Renal cortex interstitium (tissue), 3 donors: ENCODE results near the gene MAD2L1BP. TPM values are rescaled to one million over a fixed set of nuclear protein-coding genes. Genes with fewer than 3 reads are reported as not detected.

ENCODE experiments used
- polyA plus RNA-seq, 3 donors: library from polyadenylated mRNA; unstranded; fragments of 120-200 nt; gene quantifications; one replicate each; pipeline ENCODE4 v1.2.1, GENCODE V29; 2013; ENCODE audit not compliant: insufficient read length in 3 of 3

MAD2L1BP gene
- polyA plus RNA-seq, 3 donors = 25.4 to 27.9 (median 25.5) TPM

Other genes starting within 250 kb of the MAD2L1BP start
- 10 to 100 TPM; 16.9 to 27.6 (median 21.2) TPM for gene ABCC10, start 208.3 kb upstream of the MAD2L1BP start, polyA plus RNA-seq
- gene DLK2, start 180.3 kb upstream of the MAD2L1BP start, polyA plus RNA-seq = 1 to 10 TPM in 2 of 3 donors, under 1 TPM in 1; 0.73 to 1.3 (median 1.0) TPM
- 10 to 100 TPM; 36.0 to 46.3 (median 39.8) TPM for gene TJAP1, start 158.3 kb upstream of the MAD2L1BP start, polyA plus RNA-seq
- gene LRRC73, start 125.5 kb upstream of the MAD2L1BP start, polyA plus RNA-seq = 1 to 10 TPM in 2 of 3 donors, under 1 TPM in 1; 0.82 to 1.6 (median 1.2) TPM
- gene YIPF3, start 118.9 kb upstream of the MAD2L1BP start, polyA plus RNA-seq = 100 to 1,000 TPM; 136 to 163 (median 146) TPM
- gene POLR1C, start 118.8 kb upstream of the MAD2L1BP start, polyA plus RNA-seq = 10 to 100 TPM; 36.9 to 43.6 (median 40.6) TPM
- 10 to 100 TPM; 47.9 to 55.7 (median 50.7) TPM for gene XPO5, start 59.8 kb upstream of the MAD2L1BP start, polyA plus RNA-seq
- 10 to 100 TPM; 20.8 to 25.5 (median 25.3) TPM for gene POLH, start 59.7 kb upstream of the MAD2L1BP start, polyA plus RNA-seq
- 10 to 100 TPM; 50.0 to 62.0 (median 51.9) TPM for gene GTPBP2, start 6.6 kb upstream of the MAD2L1BP start, polyA plus RNA-seq
- 1 to 10 TPM; 1.1 to 1.7 (median 1.7) TPM for gene RSPH9, start 9.2 kb downstream of the MAD2L1BP start, polyA plus RNA-seq
- gene MRPS18A, start 52.0 kb downstream of the MAD2L1BP start, polyA plus RNA-seq = 10 to 100 TPM; 43.4 to 49.2 (median 48.0) TPM
- gene VEGFA, start 134.4 kb downstream of the MAD2L1BP start, polyA plus RNA-seq = 100 to 1,000 TPM; 293 to 424 (median 310) TPM